ENCODE measurements around the gene KLHL6. TPM values are rescaled to one million over a fixed set of nuclear protein-coding genes. Genes with fewer than 3 reads are reported as not detected.
A peak's percentile ranks its signal among the peaks of the same experiment; 100 is the strongest.
"Not testable (repeated sequence)": the region's sequence is repeated elsewhere in the genome, so short reads cannot be mapped to it uniquely, and the experiment has no call there.

Gene KLHL6
- total RNA-seq, 1 donor, result 24.9 TPM

GRCh38 chr3:183578179-183578578 lies 22.7 kb upstream of the KLHL6 start:
- Histone ChIP-seq H3K9me3 (ENCODE audit: low read depth, low read length) (no peaks in the 10 kb centered on the region), H3K4me1 (ENCODE audit: insufficient read depth, low read length) (peaks cover 8% of the 10 kb centered on the region), H3K27me3 (ENCODE audit: insufficient read depth, low read length) (no peaks in the 10 kb centered on the region), H3K4me3 (ENCODE audit: low read length) (no peak overlapping the region)

GRCh38 chr3:183577346-183577745 lies 21.8 kb upstream of the KLHL6 start:
- H3K27me3 ChIP-seq (ENCODE audit: insufficient read depth, low read length), result no peaks in the 10 kb centered on the region
- peaks cover 8% of the 10 kb centered on the region for H3K4me1 ChIP-seq (ENCODE audit: insufficient read depth, low read length)
- no peaks in the 10 kb centered on the region for H3K9me3 ChIP-seq (ENCODE audit: low read depth, low read length)
- H3K4me3 ChIP-seq (ENCODE audit: low read length), result no peak overlapping the region

GRCh38 chr3:183576487-183577107 lies 21.1 kb upstream of the KLHL6 start:
- Histone ChIP-seq H3K9me3 (ENCODE audit: low read depth, low read length) (no peaks in the 10 kb centered on the region), H3K4me3 (ENCODE audit: low read length) (no peak overlapping the region), H3K4me1 (ENCODE audit: insufficient read depth, low read length) (peaks cover 8% of the 10 kb centered on the region)

GRCh38 chr3:183572935-183573334 lies 17.4 kb upstream of the KLHL6 start:
- H3K4me1 ChIP-seq (ENCODE audit: insufficient read depth, low read length), result peaks cover under 1% of the 10 kb centered on the region
- H3K4me3 ChIP-seq (ENCODE audit: low read length), result no peak overlapping the region
- H3K27me3 ChIP-seq (ENCODE audit: insufficient read depth, low read length), result no peaks in the 10 kb centered on the region
- no peaks in the 10 kb centered on the region for H3K9me3 ChIP-seq (ENCODE audit: low read depth, low read length)

More at GRCh38 chr3:183576487-183577107, 21.1 kb upstream of the KLHL6 start:
- H3K27me3 ChIP-seq (ENCODE audit: insufficient read depth, low read length), result no peaks in the 10 kb centered on the region

GRCh38 chr3:183570191-183570590 lies 14.7 kb upstream of the KLHL6 start:
- not testable (repeated sequence) for H3K4me3 ChIP-seq (ENCODE audit: low read length); H3K9me3 ChIP-seq (ENCODE audit: low read depth, low read length); H3K4me1 ChIP-seq (ENCODE audit: insufficient read depth, low read length)

GRCh38 chr3:183566880-183567279 lies 11.4 kb upstream of the KLHL6 start:
- H3K27me3 ChIP-seq (ENCODE audit: insufficient read depth, low read length), result no peaks in the 10 kb centered on the region
- no peak overlapping the region for H3K4me3 ChIP-seq (ENCODE audit: low read length)
- no peaks in the 10 kb centered on the region for H3K9me3 ChIP-seq (ENCODE audit: low read depth, low read length)
- H3K4me1 ChIP-seq (ENCODE audit: insufficient read depth, low read length), result peaks cover 13% of the 10 kb centered on the region

More at GRCh38 chr3:183570191-183570590, 14.7 kb upstream of the KLHL6 start:
- not testable (repeated sequence) for H3K27me3 ChIP-seq (ENCODE audit: insufficient read depth, low read length)

- H3K4me1 ChIP-seq (ENCODE audit: insufficient read depth, low read length), result peaks cover 13% of the 10 kb centered on the region
- H3K27me3 ChIP-seq (ENCODE audit: insufficient read depth, low read length), result no peaks in the 10 kb centered on the region
- no peak overlapping the region for H3K4me3 ChIP-seq (ENCODE audit: low read length)
- no peaks in the 10 kb centered on the region for H3K9me3 ChIP-seq (ENCODE audit: low read depth, low read length)
These were observed 8.5 kb upstream of the KLHL6 start for GRCh38 chr3:183564046-183564445.

- Histone ChIP-seq H3K4me3 (ENCODE audit: low read length) (no peak overlapping the region), H3K9me3 (ENCODE audit: low read depth, low read length) (no peaks in the 10 kb centered on the region), H3K27me3 (ENCODE audit: insufficient read depth, low read length) (no peaks in the 10 kb centered on the region), H3K4me1 (ENCODE audit: insufficient read depth, low read length) (peaks cover 13% of the 10 kb centered on the region)
These were observed 8.0 kb upstream of the KLHL6 start for GRCh38 chr3:183563536-183563874.

GRCh38 chr3:183560607-183561006 lies 5.1 kb upstream of the KLHL6 start:
- Histone ChIP-seq H3K4me1 (ENCODE audit: insufficient read depth, low read length) (peaks cover 20% of the 10 kb centered on the region), H3K4me3 (ENCODE audit: low read length) (no peak overlapping the region), H3K9me3 (ENCODE audit: low read depth, low read length) (no peaks in the 10 kb centered on the region), H3K27me3 (ENCODE audit: insufficient read depth, low read length) (no peaks in the 10 kb centered on the region)

GRCh38 chr3:183558495-183558894 lies 3.0 kb upstream of the KLHL6 start:
- H3K4me3 ChIP-seq (ENCODE audit: low read length), result no peak overlapping the region

GRCh38 chr3:183556722-183557121 lies 1.2 kb upstream of the KLHL6 start:
- no peak overlapping the region for H3K4me3 ChIP-seq (ENCODE audit: low read length)
- H3K27me3 ChIP-seq (ENCODE audit: insufficient read depth, low read length), result no peaks in the 10 kb centered on the region
- peaks cover 42% of the 10 kb centered on the region for H3K4me1 ChIP-seq (ENCODE audit: insufficient read depth, low read length)
- no peaks in the 10 kb centered on the region for H3K9me3 ChIP-seq (ENCODE audit: low read depth, low read length)

More at GRCh38 chr3:183558495-183558894, 3.0 kb upstream of the KLHL6 start:
- no peaks in the 10 kb centered on the region for H3K9me3 ChIP-seq (ENCODE audit: low read depth, low read length)
- no peaks in the 10 kb centered on the region for H3K27me3 ChIP-seq (ENCODE audit: insufficient read depth, low read length)
- H3K4me1 ChIP-seq (ENCODE audit: insufficient read depth, low read length), result peaks cover 29% of the 10 kb centered on the region

GRCh38 chr3:183554377-183554776 lies 1.1 kb downstream of the KLHL6 start:
- Histone ChIP-seq H3K4me1 (ENCODE audit: insufficient read depth, low read length) (peaks cover 53% of the 10 kb centered on the region), H3K27me3 (ENCODE audit: insufficient read depth, low read length) (no peaks in the 10 kb centered on the region)

GRCh38 chr3:183553334-183554026 lies 2.0 kb downstream of the KLHL6 start:
- Histone ChIP-seq H3K4me3 (ENCODE audit: low read length) (peak overlapping the region; percentile 61), H3K9me3 (ENCODE audit: low read depth, low read length) (no peaks in the 10 kb centered on the region)

More at GRCh38 chr3:183554377-183554776, 1.1 kb downstream of the KLHL6 start:
- Histone ChIP-seq H3K4me3 (ENCODE audit: low read length) (peak overlapping the region; percentile 61), H3K9me3 (ENCODE audit: low read depth, low read length) (no peaks in the 10 kb centered on the region)

GRCh38 chr3:183551930-183552329 lies 3.6 kb downstream of the KLHL6 start:
- H3K4me3 ChIP-seq (ENCODE audit: low read length), result no peak overlapping the region

More at GRCh38 chr3:183553334-183554026, 2.0 kb downstream of the KLHL6 start:
- Histone ChIP-seq H3K4me1 (ENCODE audit: insufficient read depth, low read length) (peaks cover 53% of the 10 kb centered on the region), H3K27me3 (ENCODE audit: insufficient read depth, low read length) (no peaks in the 10 kb centered on the region)

GRCh38 chr3:183548262-183548769 lies 7.2 kb downstream of the KLHL6 start:
- Histone ChIP-seq H3K4me3 (ENCODE audit: low read length) (no peak overlapping the region), H3K27me3 (ENCODE audit: insufficient read depth, low read length) (no peaks in the 10 kb centered on the region), H3K4me1 (ENCODE audit: insufficient read depth, low read length) (peaks cover 56% of the 10 kb centered on the region), H3K9me3 (ENCODE audit: low read depth, low read length) (no peaks in the 10 kb centered on the region)

More at GRCh38 chr3:183551930-183552329, 3.6 kb downstream of the KLHL6 start:
- H3K4me1 ChIP-seq (ENCODE audit: insufficient read depth, low read length), result peaks cover 59% of the 10 kb centered on the region
- no peaks in the 10 kb centered on the region for H3K27me3 ChIP-seq (ENCODE audit: insufficient read depth, low read length)
- no peaks in the 10 kb centered on the region for H3K9me3 ChIP-seq (ENCODE audit: low read depth, low read length)

Data from mononuclear cell (primary cell).